Spinal cord (tissue), 10 donors: ENCODE results near the gene OLAH. TPM values are rescaled to one million over a fixed set of nuclear protein-coding genes. Genes with fewer than 3 reads are reported as not detected.

Source experiments
- DNase-seq, 6 donors: peaks; one replicate each; pipeline versions ENCODE4 v3.0.0 to v3.0.0-alpha.2; 2013 to 2015; ENCODE audit warnings: low spot score in 6 of 6, low read depth in 4 of 6
- H3K27ac ChIP-seq: one replicate; pipeline ENCODE4 v1.5.1; 2013; ENCODE audit warnings: low read depth, low read length, control low read depth
- H3K27me3 ChIP-seq: one replicate; pipeline ENCODE4 v1.6.1; 2013; ENCODE audit warnings: low read length; ENCODE audit not compliant: control insufficient read depth, insufficient read depth
- H3K36me3 ChIP-seq: one replicate; pipeline ENCODE4 v1.6.1; 2013; ENCODE audit warnings: low read length; ENCODE audit not compliant: control insufficient read depth, insufficient read depth
- H3K4me1 ChIP-seq: one replicate; pipeline ENCODE4 v1.6.1; 2013; ENCODE audit warnings: low read length; ENCODE audit not compliant: control insufficient read depth, insufficient read depth
- H3K4me3 ChIP-seq: one replicate; pipeline ENCODE4 v1.5.1; 2013; ENCODE audit warnings: low read depth, low read length, control low read depth
- H3K9me3 ChIP-seq: one replicate; pipeline ENCODE4 v1.6.1; 2013; ENCODE audit warnings: low read length; ENCODE audit not compliant: control insufficient read depth, insufficient read depth
- WGBS: methylation state at CpG from one replicate; pipeline ENCODE4 v1.1.5; 2013; ENCODE audit warnings: missing lambda C conversion rate; ENCODE audit not compliant: insufficient coverage; 5-methylcytosine and 5-hydroxymethylcytosine counted together
- polyA plus RNA-seq, 2 donors: library from polyadenylated mRNA; unstranded; fragments of 120-200 nt; gene quantifications; one replicate each; pipeline ENCODE4 v1.2.1, GENCODE V29; 2013; ENCODE audit not compliant: insufficient read length in 2 of 2
- total RNA-seq, 2 donors: library from RNA; depleted of rRNA in 1 of 2; stranded (reverse); fragments of 120-200 nt in 1 of 2; fragments of >200 nt in 1 of 2; gene quantifications; one replicate each; pipeline versions ENCODE4 v1.2.3 to v1.2.4, GENCODE V29; 2013 to 2014
- donor health status: healthy.

OLAH gene
- total and polyA plus RNA-seq, 4 donors: 0.79 to 7.4 (median 1.4) TPM

- DNase-seq: no peak
- H3K27ac ChIP-seq: no peak overlapping the region
- WGBS: 79% methylated on average over 2 of the region's 2 CpGs
- H3K4me3 ChIP-seq: no peak overlapping the region
- H3K9me3 ChIP-seq: peaks cover 7% of the 10 kb centered on the region
- no peaks in the 10 kb centered on the region for H3K36me3 ChIP-seq
- H3K27me3 ChIP-seq: no peaks in the 10 kb centered on the region
- no peaks in the 10 kb centered on the region for H3K4me1 ChIP-seq
Observed at GRCh38 chr10:15060638-15061037, 16.9 kb downstream of the OLAH start.

GRCh38 chr10:15067154-15067553 lies 23.4 kb downstream of the OLAH start:
- no peak for DNase-seq
- Histone ChIP-seq H3K27ac (no peak overlapping the region), H3K27me3 (no peaks in the 10 kb centered on the region), H3K9me3 (peaks cover 5% of the 10 kb centered on the region), H3K36me3 (no peaks in the 10 kb centered on the region), H3K4me1 (no peaks in the 10 kb centered on the region), H3K4me3 (no peak overlapping the region)
- WGBS: 80% methylated on average over 1 of the region's 5 CpGs

- WGBS: no CpG with 5 or more reads among the region's 3 CpGs
- Histone ChIP-seq H3K4me1 (no peaks in the 10 kb centered on the region), H3K4me3 (no peak overlapping the region), H3K27ac (no peak overlapping the region), H3K36me3 (peaks cover 3% of the 10 kb centered on the region), H3K9me3 (peaks cover 5% of the 10 kb centered on the region), H3K27me3 (no peaks in the 10 kb centered on the region)
- no peak for DNase-seq
Observed at GRCh38 chr10:15068802-15069201, 25.1 kb downstream of the OLAH start.

- no peak overlapping the region for H3K27ac ChIP-seq
- H3K36me3 ChIP-seq: peaks cover 3% of the 10 kb centered on the region
- 66% methylated on average over 4 of the region's 4 CpGs for WGBS
- no peaks in the 10 kb centered on the region for H3K27me3 ChIP-seq
- H3K9me3 ChIP-seq: peaks cover 5% of the 10 kb centered on the region
- H3K4me1 ChIP-seq: no peaks in the 10 kb centered on the region
- H3K4me3 ChIP-seq: no peak overlapping the region
- no peak for DNase-seq
Observed at GRCh38 chr10:15069230-15069629, 25.5 kb downstream of the OLAH start.

GRCh38 chr10:15072358-15072757 lies 28.6 kb downstream of the OLAH start:
- Histone ChIP-seq H3K27ac (no peak overlapping the region), H3K4me1 (no peaks in the 10 kb centered on the region), H3K9me3 (no peaks in the 10 kb centered on the region), H3K36me3 (peaks cover 6% of the 10 kb centered on the region), H3K27me3 (no peaks in the 10 kb centered on the region), H3K4me3 (no peak overlapping the region)
- 95% methylated on average over 5 of the region's 5 CpGs for WGBS
- no peak for DNase-seq

- Histone ChIP-seq H3K4me1 (no peaks in the 10 kb centered on the region), H3K9me3 (no peaks in the 10 kb centered on the region), H3K36me3 (peaks cover 6% of the 10 kb centered on the region), H3K27me3 (no peaks in the 10 kb centered on the region), H3K4me3 (no peak overlapping the region), H3K27ac (no peak overlapping the region)
- no peak for DNase-seq
- 95% methylated on average over 3 of the region's 3 CpGs for WGBS
Observed at GRCh38 chr10:15075421-15075820, 31.7 kb downstream of the OLAH start.

GRCh38 chr10:15083674-15084501 lies 40.1 kb downstream of the OLAH start:
- Histone ChIP-seq H3K9me3 (no peaks in the 10 kb centered on the region), H3K27ac (peak overlapping the region; percentile 88), H3K4me3 (peak overlapping the region; percentile 56), H3K27me3 (no peaks in the 10 kb centered on the region), H3K4me1 (peaks cover 21% of the 10 kb centered on the region), H3K36me3 (no peaks in the 10 kb centered on the region)
- no peak for DNase-seq
- WGBS: 80% methylated on average over 12 of the region's 18 CpGs

- Histone ChIP-seq H3K4me3 (peak overlapping the region; percentile 56), H3K9me3 (no peaks in the 10 kb centered on the region), H3K27ac (peak overlapping the region; percentile 88), H3K27me3 (no peaks in the 10 kb centered on the region), H3K36me3 (no peaks in the 10 kb centered on the region), H3K4me1 (peaks cover 26% of the 10 kb centered on the region)
- 12% methylated on average over 4 of the region's 7 CpGs for WGBS
- peak in 4 of 6 donors; percentile 35 to 90 (median 54) for DNase-seq
Observed at GRCh38 chr10:15084502-15084922, 40.8 kb downstream of the OLAH start.

GRCh38 chr10:15088428-15089261 lies 44.9 kb downstream of the OLAH start, which contains the start of gene ACBD7:
Gene ACBD7, minus strand, starts transcription at chr10:15088776. Its CDS starts 48 bp downstream, at chr10:15088728.
- no peaks in the 10 kb centered on the region for H3K36me3 ChIP-seq
- H3K9me3 ChIP-seq: no peaks in the 10 kb centered on the region
- peaks cover 25% of the 10 kb centered on the region for H3K4me1 ChIP-seq
- under 1% methylated on average over 52 of the region's 63 CpGs for WGBS
- H3K27ac ChIP-seq: peak within 1 kb of the TSS; percentile 35
- no peaks in the 10 kb centered on the region for H3K27me3 ChIP-seq
- H3K4me3 ChIP-seq: peak within 1 kb of the TSS; percentile 65
- peak in 5 of 6 donors; percentile 65 to 96 (median 86) for DNase-seq
